ENCODE data around the gene CAPN5. TPM values are rescaled to one million over a fixed set of nuclear protein-coding genes. Genes with fewer than 3 reads are reported as not detected.
A peak's percentile ranks its signal among the peaks of the same experiment; 100 is the strongest.

Gene CAPN5
- total and polyA plus RNA-seq, 2 donors from 2014 or later: 20.0 to 36.0 TPM

DNA sequence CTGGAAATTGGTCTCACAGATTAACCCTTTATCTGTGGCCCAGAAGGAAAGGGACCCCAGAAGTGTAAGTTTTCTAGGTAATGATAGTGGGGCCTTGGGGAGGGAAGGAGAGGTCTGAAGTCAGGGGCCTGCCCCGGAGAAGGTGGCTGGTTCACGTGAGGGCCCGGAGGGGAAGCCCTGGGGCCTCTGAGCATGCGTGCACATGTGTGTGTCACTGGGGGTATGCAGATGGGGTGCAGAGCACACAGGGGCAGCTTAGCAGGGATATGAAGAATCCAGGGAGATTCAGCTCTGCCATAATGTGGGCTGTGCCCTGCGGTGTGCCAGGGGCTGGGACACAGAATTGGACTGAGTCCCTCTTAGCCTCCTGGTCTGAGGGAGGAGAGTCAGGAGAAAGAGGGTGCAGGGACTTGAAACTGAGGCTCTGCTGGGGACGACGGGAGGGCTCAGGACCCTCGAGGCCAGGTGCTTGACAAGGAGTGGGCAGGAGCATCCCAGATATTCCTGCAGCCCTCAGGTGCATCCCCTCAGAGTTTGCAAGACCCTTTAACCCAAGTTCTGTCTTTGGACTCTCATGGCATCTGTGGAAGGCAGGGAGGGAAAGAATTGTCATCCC is 76.7 kb downstream of the CAPN5 start:
- DNase-seq: peak in 1 of 5 donors; percentile 40

DNA sequence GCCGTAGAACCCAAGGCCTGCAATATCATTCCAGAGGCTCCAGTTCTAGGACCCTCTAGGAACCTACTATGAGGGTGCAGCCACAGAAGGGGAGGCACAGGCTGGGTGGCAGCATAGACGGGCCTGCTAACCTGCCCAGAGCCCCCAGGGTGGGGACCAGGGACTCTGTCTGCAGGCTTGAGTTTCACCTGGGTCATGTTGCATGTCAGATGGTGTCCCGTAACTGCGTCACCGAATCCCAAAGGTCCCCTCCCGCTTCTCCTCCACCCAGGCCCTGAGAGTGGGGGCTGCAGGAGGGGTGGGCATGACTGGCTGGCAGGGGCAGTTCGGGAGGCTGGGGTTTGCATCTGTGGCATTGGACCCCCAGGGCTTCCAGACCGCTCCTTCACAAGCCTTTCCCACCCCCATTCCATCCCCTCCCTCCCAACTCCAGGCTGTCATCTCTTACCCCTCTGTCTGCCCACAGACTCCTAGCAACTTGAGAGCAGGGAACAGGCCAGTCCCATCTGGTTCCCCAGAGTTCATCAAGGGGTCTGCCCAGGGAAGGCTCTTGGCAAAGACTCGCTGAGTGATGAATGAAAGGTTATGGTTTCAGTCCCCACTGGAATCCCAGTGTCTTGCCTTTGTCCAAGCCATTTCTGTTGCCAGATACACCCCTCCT is 77.6 kb downstream of the CAPN5 start:
- no peak for FAIRE-seq
- H3K4me1 ChIP-seq (ENCODE audit: control insufficient read depth in 2 of 3, insufficient read depth in 2 of 3, low read depth in 1 of 3, low read length in 3 of 3): peaks cover 0 to 13% (median 5%) of the 10 kb centered on the region in 3 donors
- intact Hi-C loops (cut with DNase I): no loop called here

More for the DNA sequence above, 76.7 kb downstream of the CAPN5 start:
- H3K4me3 ChIP-seq (ENCODE audit: low read length in 3 of 3): no peak overlapping the region
- no peak overlapping the region for H3K9ac ChIP-seq (ENCODE audit: low read length in 3 of 3)
- no peak overlapping the region for H3K27ac ChIP-seq (ENCODE audit: low read depth in 2 of 2, low read length in 2 of 2)
- H3K4me1 ChIP-seq (ENCODE audit: control insufficient read depth in 2 of 3, insufficient read depth in 2 of 3, low read depth in 1 of 3, low read length in 3 of 3): peaks cover 0 to 13% (median 5%) of the 10 kb centered on the region in 3 donors
- FAIRE-seq: no peak
- no peaks in the 10 kb centered on the region for H3K9me3 ChIP-seq (ENCODE audit: control insufficient read depth in 2 of 3, insufficient read depth in 1 of 3, low read length in 3 of 3)
- TF ChIP-seq CTCF (IDR thresholded peaks at IDR 0.05; ENCODE audit: borderline replicate concordance, extremely low read depth, insufficient read depth): no peak
- H3K36me3 ChIP-seq (ENCODE audit: control insufficient read depth in 2 of 3, insufficient read depth in 3 of 3, low read length in 3 of 3): no peaks in the 10 kb centered on the region
- H3K27me3 ChIP-seq (ENCODE audit: control insufficient read depth, insufficient read depth, low read length): peaks cover 4% of the 10 kb centered on the region
- intact Hi-C loops (cut with DNase I): no loop called here

GRCh38 chr11:77144857-77145428 is 78.2 kb downstream of the CAPN5 start:
- H3K36me3 ChIP-seq (ENCODE audit: control insufficient read depth in 2 of 3, insufficient read depth in 3 of 3, low read length in 3 of 3): no peaks in the 10 kb centered on the region
- no peak overlapping the region for H3K9ac ChIP-seq (ENCODE audit: low read length in 3 of 3)
- H3K4me1 ChIP-seq (ENCODE audit: control insufficient read depth in 2 of 3, insufficient read depth in 2 of 3, low read depth in 1 of 3, low read length in 3 of 3): peaks cover 0 to 13% (median 5%) of the 10 kb centered on the region in 3 donors
- no peak overlapping the region for H3K4me3 ChIP-seq (ENCODE audit: low read length in 3 of 3)
- peak overlapping the region in 1 of 2 donors; percentile 15 for H3K27ac ChIP-seq (ENCODE audit: low read depth in 2 of 2, low read length in 2 of 2)
- no peak for TF ChIP-seq CTCF (IDR thresholded peaks at IDR 0.05; ENCODE audit: borderline replicate concordance, extremely low read depth, insufficient read depth)
- H3K9me3 ChIP-seq (ENCODE audit: control insufficient read depth in 2 of 3, insufficient read depth in 1 of 3, low read length in 3 of 3): no peaks in the 10 kb centered on the region
- FAIRE-seq (no peak), DNase-seq (peak in 1 of 5 donors; percentile 63)
- H3K27me3 ChIP-seq (ENCODE audit: control insufficient read depth, insufficient read depth, low read length): no peaks in the 10 kb centered on the region
- intact Hi-C loops (cut with DNase I): no loop called here

More for the DNA sequence above, 77.6 kb downstream of the CAPN5 start:
- Histone ChIP-seq H3K27ac (ENCODE audit: low read depth in 2 of 2, low read length in 2 of 2) (no peak overlapping the region), H3K36me3 (ENCODE audit: control insufficient read depth in 2 of 3, insufficient read depth in 3 of 3, low read length in 3 of 3) (no peaks in the 10 kb centered on the region), H3K4me3 (ENCODE audit: low read length in 3 of 3) (no peak overlapping the region), H3K9me3 (ENCODE audit: control insufficient read depth in 2 of 3, insufficient read depth in 1 of 3, low read length in 3 of 3) (no peaks in the 10 kb centered on the region), H3K9ac (ENCODE audit: low read length in 3 of 3) (no peak overlapping the region), H3K27me3 (ENCODE audit: control insufficient read depth, insufficient read depth, low read length) (no peaks in the 10 kb centered on the region)
- no peak for TF ChIP-seq CTCF (IDR thresholded peaks at IDR 0.05; ENCODE audit: borderline replicate concordance, extremely low read depth, insufficient read depth)
- peak; percentile 40 to 65 (median 45) for DNase-seq

Measured in kidney (tissue), 14 donors.